ENCODE data around the gene FRY. TPM values are rescaled to one million over a fixed set of nuclear protein-coding genes. Genes with fewer than 3 reads are reported as not detected.

FRY gene
- total and polyA plus RNA-seq, 9 of the 15 experiments (the other 6 are each of a cell fraction or from before 2014, with no cell fraction given) = 0.03 to 0.31 (median 0.11) TPM; not detected in 3

- TF ChIP-seq HEY1 (CRISPR knock-in tag; IDR thresholded peaks at IDR 0.05; ENCODE audit: borderline replicate concordance) = no peak
- no peak for TF ChIP-seq XRCC5 (IDR thresholded peaks at IDR 0.05; ENCODE audit: low read depth, low read length)
- TF ChIP-seq TRIM28 (IDR thresholded peaks at IDR 0.05) = no peak
- TF ChIP-seq POLR2B (IDR thresholded peaks at IDR 0.05; ENCODE audit: low read depth, partially characterized antibody) = peak; percentile 8
- peak; percentile 90 for TF ChIP-seq HMBOX1 (IDR thresholded peaks at IDR 0.05)
These were observed 284.4 kb downstream of the FRY start (continued) for GRCh38 chr13:32316028-32316339.

GRCh38 chr13:32316501-32316900 is 284.9 kb downstream of the FRY start:
- no peaks in the 10 kb centered on the region for H4K20me1 ChIP-seq (replicated peaks; ENCODE audit: control insufficient read depth, insufficient read depth, low read length)
- no peaks in the 10 kb centered on the region for H3K9me1 ChIP-seq (ENCODE audit: control insufficient read depth, insufficient read depth, low read length)
- FAIRE-seq = no peak
- TF ChIP-seq MCM2 (IDR thresholded peaks at IDR 0.05; ENCODE audit: low read depth) (no peak), SMARCA4 (IDR thresholded peaks at IDR 0.05) (no peak), ZNF282 (CRISPR knock-in tag; IDR thresholded peaks at IDR 0.05) (no peak), ZNF140 (CRISPR knock-in tag; IDR thresholded peaks at IDR 0.05) (no peak), EP300 (IDR thresholded peaks at IDR 0.05; ENCODE audit: low read length) (no peak), HNRNPH1 (optimal IDR thresholded peaks at IDR 0.05; ENCODE audit: low read depth, low read length) (no peak), XRCC3 (IDR thresholded peaks at IDR 0.05) (no peak), SOX6 (IDR thresholded peaks at IDR 0.05) (no peak), STAG1 (CRISPR knock-in tag; IDR thresholded peaks at IDR 0.05; ENCODE audit: borderline replicate concordance) (no peak), KLF1 (tag; IDR thresholded peaks at IDR 0.05) (no peak), CHAMP1 (IDR thresholded peaks at IDR 0.05) (no peak), PHTF2 (CRISPR knock-in tag; IDR thresholded peaks at IDR 0.05) (no peak), BMI1 (IDR thresholded peaks at IDR 0.05; ENCODE audit: low read length) (no peak)
- peaks cover 24% of the 10 kb centered on the region; the same call in 2 of the 3 replicates for H3K36me3 ChIP-seq (ENCODE audit: control insufficient read depth, insufficient read depth, low read length)
- peak overlapping the region in 1 of 2 experiments; percentile 93; a peak in 2 of 4 replicates for H3K9ac ChIP-seq (ENCODE audit: insufficient read depth in 1 of 2, low read depth in 2 of 2, low read length in 2 of 2)
- POLR2A ChIA-PET = interaction anchor here (1.2 to 1.5 kb wide), 2 partner anchors 11 to 46 kb away, joined by 3 read pairs; no protein-coding TSS in a partner anchor
- H3K9me3 ChIP-seq (replicated peaks; ENCODE audit: control insufficient read depth, insufficient read depth, low read depth, low read length) = no peaks in the 10 kb centered on the region
- peaks cover 20% of the 10 kb centered on the region for H3K79me2 ChIP-seq (ENCODE audit: control insufficient read depth, insufficient read depth, low read length)
- H3K27me3 ChIP-seq (ENCODE audit: control insufficient read depth in 2 of 2, insufficient read depth in 2 of 2, low read length in 2 of 2) = no peaks in the 10 kb centered on the region
- CTCF ChIA-PET (ENCODE audit: low intra/inter-chr PET ratio) = no interaction called here
- no peak for DNase-seq (ENCODE audit: extremely low read depth in 1 of 4, low spot score in 3 of 4)
- no peak for ATAC-seq
- peak overlapping the region; percentile 89 for H3K4me2 ChIP-seq (ENCODE audit: insufficient read depth, low read length)
- 23% methylated on average over 6 of the region's 6 CpGs for whole genome bisulfite sequencing (ENCODE audit: insufficient coverage, low coverage, missing lambda C conversion rate)
- in situ Hi-C loops (cut with MboI) (loop anchor here (25.0 kb wide), 1 partner anchor 404 kb away; no protein-coding TSS in a partner anchor), intact Hi-C loops (cut with micrococcal nuclease) (no loop called here)
- no TSS peak for BruUV-seq (replicated peaks)
- H3K4me1 ChIP-seq (replicated peaks in 1 of 2; ENCODE audit: control insufficient read depth in 2 of 2, insufficient read depth in 2 of 2, low read length in 2 of 2) = peaks cover 0 to 7% of the 10 kb centered on the region in 2 experiments; a peak in 2 of 5 replicates
- H3K4me3 ChIP-seq = peak overlapping the region; percentile 50
- H3K27ac ChIP-seq (ENCODE audit: extremely low read depth, low read depth, low read length) = peak overlapping the region; percentile 92; the same call in 2 of the 3 replicates
- peak overlapping the region; percentile 21; the same call in 1 of the 2 replicates for H2AFZ ChIP-seq (ENCODE audit: low read depth, low read length)

Measured in K562 (cell line).